HUES48 (cell line): ENCODE results near the gene CYLD.

Experiments used
- H3K27ac ChIP-seq: one replicate; pipeline ENCODE4 v1.7.0; 2013; ENCODE audit warnings: low read depth, low read length, inconsistent platforms
- H3K27me3 ChIP-seq: 2 replicates; pipeline ENCODE4 v1.6.1; 2013; ENCODE audit warnings: mild to moderate bottlenecking, low read length; ENCODE audit not compliant: control insufficient read depth, insufficient read depth
- H3K36me3 ChIP-seq: 2 replicates; pipeline ENCODE4 v1.6.1; 2013; ENCODE audit warnings: low read length; ENCODE audit not compliant: control insufficient read depth, insufficient read depth
- H3K4me1 ChIP-seq: 2 replicates; pipeline ENCODE4 v1.6.1; 2013; ENCODE audit warnings: mild to moderate bottlenecking, low read length; ENCODE audit not compliant: control insufficient read depth, insufficient read depth
- H3K4me3 ChIP-seq: 2 replicates; pipeline ENCODE4 v1.5.1; 2013; ENCODE audit warnings: mild to moderate bottlenecking, low read depth, low read length
- H3K9ac ChIP-seq: 2 replicates; pipeline ENCODE4 v1.6.1; 2013; ENCODE audit warnings: mild to moderate bottlenecking, low read depth, low read length, moderate library complexity
- H3K9me3 ChIP-seq: 2 replicates; pipeline ENCODE4 v1.6.1; 2013; ENCODE audit warnings: low read length; ENCODE audit not compliant: control insufficient read depth, insufficient read depth

CYLD gene

GRCh38 chr16:50821586-50821985 is 79.7 kb downstream of the CYLD start:
- Histone ChIP-seq H3K4me1 (no peaks in the 10 kb centered on the region), H3K27ac (no peak overlapping the region), H3K9me3 (no peaks in the 10 kb centered on the region), H3K27me3 (no peaks in the 10 kb centered on the region), H3K36me3 (no peaks in the 10 kb centered on the region), H3K4me3 (no peak overlapping the region), H3K9ac (no peak overlapping the region)

- Histone ChIP-seq H3K27me3 (no peaks in the 10 kb centered on the region), H3K27ac (no peak overlapping the region), H3K9me3 (no peaks in the 10 kb centered on the region), H3K4me3 (no peak overlapping the region), H3K4me1 (no peaks in the 10 kb centered on the region), H3K9ac (no peak overlapping the region), H3K36me3 (no peaks in the 10 kb centered on the region)
These were observed 80.8 kb downstream of the CYLD start for GRCh38 chr16:50822671-50823070.

- H3K9ac ChIP-seq: no peak overlapping the region
- no peaks in the 10 kb centered on the region; the same call in 1 of the 2 replicates for H3K27me3 ChIP-seq
- no peaks in the 10 kb centered on the region for H3K4me1 ChIP-seq
- no peak overlapping the region for H3K4me3 ChIP-seq
- H3K27ac ChIP-seq: no peak overlapping the region
- no peaks in the 10 kb centered on the region for H3K9me3 ChIP-seq
- no peaks in the 10 kb centered on the region for H3K36me3 ChIP-seq
These were observed 85.0 kb downstream of the CYLD start for GRCh38 chr16:50826797-50827316.

GRCh38 chr16:50828164-50828702 is 86.3 kb downstream of the CYLD start:
- Histone ChIP-seq H3K36me3 (no peaks in the 10 kb centered on the region), H3K27ac (no peak overlapping the region), H3K27me3 (no peaks in the 10 kb centered on the region; the same call in 1 of the 2 replicates), H3K9me3 (peaks cover 4% of the 10 kb centered on the region), H3K4me1 (no peaks in the 10 kb centered on the region), H3K9ac (no peak overlapping the region), H3K4me3 (no peak overlapping the region)

- no peaks in the 10 kb centered on the region for H3K4me1 ChIP-seq
- H3K36me3 ChIP-seq: no peaks in the 10 kb centered on the region
- no peak overlapping the region for H3K4me3 ChIP-seq
- no peak overlapping the region for H3K27ac ChIP-seq
- H3K9me3 ChIP-seq: peaks cover 4% of the 10 kb centered on the region
- no peak overlapping the region for H3K9ac ChIP-seq
- H3K27me3 ChIP-seq: no peaks in the 10 kb centered on the region; the same call in 1 of the 2 replicates
These were observed 88.8 kb downstream of the CYLD start for GRCh38 chr16:50830698-50831097.

- Histone ChIP-seq H3K4me1 (no peaks in the 10 kb centered on the region), H3K36me3 (no peaks in the 10 kb centered on the region), H3K4me3 (no peak overlapping the region), H3K9me3 (peaks cover 4% of the 10 kb centered on the region), H3K9ac (no peak overlapping the region), H3K27me3 (no peaks in the 10 kb centered on the region; the same call in 1 of the 2 replicates), H3K27ac (no peak overlapping the region)
These were observed 89.9 kb downstream of the CYLD start for GRCh38 chr16:50831751-50832150.

GRCh38 chr16:50833929-50834328 is 92.0 kb downstream of the CYLD start:
- Histone ChIP-seq H3K36me3 (no peaks in the 10 kb centered on the region), H3K27ac (no peak overlapping the region), H3K4me3 (no peak overlapping the region), H3K4me1 (no peaks in the 10 kb centered on the region), H3K9me3 (peaks cover 4% of the 10 kb centered on the region), H3K27me3 (no peaks in the 10 kb centered on the region; the same call in 1 of the 2 replicates), H3K9ac (no peak overlapping the region)

GRCh38 chr16:50834701-50835100 is 92.8 kb downstream of the CYLD start:
- no peak overlapping the region for H3K4me3 ChIP-seq
- no peaks in the 10 kb centered on the region for H3K4me1 ChIP-seq
- peaks cover 4% of the 10 kb centered on the region for H3K9me3 ChIP-seq
- H3K36me3 ChIP-seq: no peaks in the 10 kb centered on the region
- H3K9ac ChIP-seq: no peak overlapping the region
- peaks cover 3% of the 10 kb centered on the region; the same call in 1 of the 2 replicates for H3K27me3 ChIP-seq
- no peak overlapping the region for H3K27ac ChIP-seq

- Histone ChIP-seq H3K36me3 (no peaks in the 10 kb centered on the region), H3K4me3 (no peak overlapping the region), H3K27me3 (peaks cover 9% of the 10 kb centered on the region; the same call in 1 of the 2 replicates), H3K27ac (no peak overlapping the region), H3K9ac (no peak overlapping the region), H3K4me1 (no peaks in the 10 kb centered on the region), H3K9me3 (peaks cover 4% of the 10 kb centered on the region)
These were observed 93.6 kb downstream of the CYLD start for GRCh38 chr16:50835358-50836060.

- Histone ChIP-seq H3K36me3 (no peaks in the 10 kb centered on the region), H3K9ac (no peak overlapping the region), H3K4me3 (no peak overlapping the region), H3K27me3 (peaks cover 15% of the 10 kb centered on the region; the same call in 1 of the 2 replicates), H3K9me3 (peaks cover 4% of the 10 kb centered on the region), H3K27ac (no peak overlapping the region), H3K4me1 (no peaks in the 10 kb centered on the region; the same call in 1 of the 2 replicates)
These were observed 94.3 kb downstream of the CYLD start for GRCh38 chr16:50836121-50836621.

- Histone ChIP-seq H3K4me1 (peaks cover 4% of the 10 kb centered on the region), H3K27ac (no peak overlapping the region), H3K27me3 (peaks cover 20% of the 10 kb centered on the region), H3K36me3 (no peaks in the 10 kb centered on the region), H3K9me3 (peaks cover 4% of the 10 kb centered on the region), H3K4me3 (no peak overlapping the region), H3K9ac (no peak overlapping the region)
These were observed 95.4 kb downstream of the CYLD start for GRCh38 chr16:50837324-50837723.
